ENCODE measurements around the gene ANKRD53.

ANKRD53 gene

DNA sequence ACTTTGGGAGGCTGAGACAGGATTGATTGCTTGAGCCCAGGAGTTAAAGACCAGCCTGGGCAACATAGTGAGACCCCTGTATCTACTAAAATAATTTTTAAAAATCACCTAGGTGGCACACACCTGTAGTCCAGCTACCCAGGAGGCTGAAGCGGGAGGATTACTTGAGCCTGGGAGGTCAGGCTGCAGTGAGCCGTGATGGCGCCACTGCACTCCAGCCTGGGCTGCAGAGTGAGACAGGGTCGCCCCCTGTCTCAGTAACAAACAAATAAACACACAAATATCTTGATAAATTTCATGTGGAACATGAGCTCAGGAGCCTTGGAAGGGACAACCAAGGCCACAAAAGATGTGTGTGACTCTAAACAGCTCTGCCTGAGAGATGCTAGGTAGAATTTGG lies 11.7 kb upstream of the ANKRD53 start:
- DNase-seq, result no peak

DNA sequence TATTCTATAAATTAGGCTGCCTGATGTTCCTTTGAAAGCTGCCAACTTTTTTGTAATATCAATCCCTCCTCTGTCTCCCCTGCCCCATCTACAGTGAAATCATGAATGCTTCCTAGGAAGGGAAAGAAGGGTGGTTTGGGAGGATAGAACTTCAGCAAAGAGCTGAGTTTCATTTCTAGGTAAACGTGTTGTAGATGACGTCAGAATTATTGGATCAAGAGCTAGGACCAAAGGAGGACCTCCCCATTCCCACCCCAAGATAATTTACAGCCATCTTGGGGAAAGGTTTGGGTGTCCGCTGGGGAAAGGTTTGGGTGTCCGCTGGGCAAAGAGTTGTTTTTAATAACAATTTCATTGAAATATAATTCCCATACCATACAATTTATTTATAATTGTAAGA lies 11.2 kb upstream of the ANKRD53 start:
- DNase-seq, result no peak

- no peak for DNase-seq
These were observed 3.8 kb upstream of the ANKRD53 start for GRCh38 chr2:70974592-70974991.

DNA sequence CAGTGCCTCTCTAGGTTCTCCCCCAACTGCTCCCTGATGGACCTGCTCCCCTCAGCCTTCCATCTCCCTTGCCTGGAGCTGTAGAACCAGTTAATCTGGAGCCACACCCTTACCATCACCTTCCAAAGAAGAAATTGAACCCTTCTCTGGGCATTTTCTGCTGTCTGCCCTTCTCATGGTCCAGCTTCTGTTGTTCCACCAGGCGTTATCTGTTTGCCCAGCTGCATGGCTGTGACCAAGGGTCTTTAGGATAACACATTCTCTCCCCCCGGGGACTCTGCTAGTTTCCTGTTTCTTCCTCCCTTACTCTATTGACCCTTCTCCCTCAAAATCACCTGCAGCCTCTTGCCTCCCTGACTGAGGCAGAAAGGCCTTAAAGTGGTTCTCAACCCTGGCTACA lies 3.2 kb upstream of the ANKRD53 start:
- DNase-seq, result no peak

GRCh38 chr2:70977605-70978205 lies 725 bp upstream of the ANKRD53 start:
- DNase-seq, result no peak

DNA sequence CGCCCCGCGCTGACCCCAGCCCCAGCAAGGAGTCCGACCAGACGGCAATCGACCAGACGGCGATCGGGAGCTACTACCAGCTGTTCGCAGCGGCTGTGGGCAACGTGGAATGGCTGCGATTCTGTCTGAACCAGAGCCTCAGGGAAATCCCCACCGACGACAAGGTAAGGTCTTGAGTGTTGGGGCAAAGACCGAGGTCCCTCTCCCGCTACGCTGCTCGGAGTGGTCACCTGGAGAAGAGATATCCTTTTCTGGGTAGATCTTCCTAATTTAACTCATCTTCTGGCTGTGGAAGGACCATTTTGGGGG lies 704 bp downstream of the ANKRD53 start:
- no peak for DNase-seq

DNA sequence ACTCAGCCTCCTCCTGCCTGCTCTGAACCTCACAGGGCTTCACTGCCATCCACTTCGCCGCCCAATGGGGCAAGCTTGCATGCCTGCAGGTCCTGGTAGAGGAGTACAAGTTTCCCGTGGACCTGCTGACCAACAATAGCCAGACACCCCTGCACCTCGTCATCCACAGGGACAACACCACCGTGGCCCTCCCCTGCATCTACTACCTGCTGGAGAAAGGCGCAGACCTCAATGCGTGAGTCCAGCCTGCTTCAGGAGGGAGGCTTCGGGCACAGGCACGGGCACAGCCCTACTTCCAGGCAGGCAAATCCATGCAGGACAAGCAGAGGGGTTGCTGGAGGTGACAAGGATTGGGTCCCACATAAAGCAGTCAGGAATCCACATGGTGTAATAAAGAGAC lies 1.2 kb downstream of the ANKRD53 start:
- no peak for DNase-seq

- DNase-seq, result no peak
These were observed 3.0 kb downstream of the ANKRD53 start for GRCh38 chr2:70981421-70981820.

DNA sequence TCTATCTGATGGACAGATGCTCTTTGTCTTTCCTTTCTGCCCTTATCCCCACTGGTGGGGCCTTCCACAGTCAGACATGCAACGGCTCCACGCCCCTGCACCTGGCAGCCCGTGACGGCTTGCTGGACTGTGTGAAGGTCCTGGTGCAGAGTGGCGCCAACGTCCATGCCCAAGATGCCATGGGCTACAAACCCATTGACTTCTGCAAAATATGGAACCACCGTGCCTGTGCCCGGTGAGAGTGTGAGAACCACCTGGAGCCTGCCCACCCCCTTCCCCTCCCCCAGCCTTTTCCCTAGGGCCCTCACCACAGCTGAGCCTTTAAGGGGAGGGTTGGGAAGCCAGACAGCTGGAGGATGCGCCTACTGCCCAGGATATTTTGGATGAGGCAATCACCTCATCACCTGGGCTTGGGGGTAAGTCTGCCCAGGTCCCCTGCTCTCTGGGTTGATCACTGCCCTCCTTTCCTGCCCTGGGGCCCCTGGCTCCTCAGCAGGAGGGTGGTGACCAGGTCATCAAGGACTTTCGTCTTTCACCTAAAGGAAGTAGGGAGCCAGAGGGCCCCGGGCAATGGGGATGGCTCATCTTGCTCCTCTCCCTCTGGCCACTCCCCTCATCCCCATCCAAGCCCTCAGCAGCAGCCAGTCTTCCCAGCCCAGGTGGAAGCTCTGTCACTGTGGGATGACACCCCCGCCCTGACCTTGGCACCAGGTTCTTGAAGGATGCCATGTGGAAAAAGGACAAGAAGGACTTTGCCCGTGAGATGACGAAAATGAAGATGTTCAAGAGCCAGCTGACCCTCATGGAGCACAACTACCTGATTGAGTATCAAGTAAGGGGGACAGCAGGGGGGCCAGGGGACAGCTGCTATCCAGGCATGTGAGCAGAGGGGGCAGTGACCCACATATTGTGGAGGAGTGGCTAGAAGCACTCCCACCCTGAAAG lies 3.7 kb downstream of the ANKRD53 start:
- no peak for DNase-seq

DNA sequence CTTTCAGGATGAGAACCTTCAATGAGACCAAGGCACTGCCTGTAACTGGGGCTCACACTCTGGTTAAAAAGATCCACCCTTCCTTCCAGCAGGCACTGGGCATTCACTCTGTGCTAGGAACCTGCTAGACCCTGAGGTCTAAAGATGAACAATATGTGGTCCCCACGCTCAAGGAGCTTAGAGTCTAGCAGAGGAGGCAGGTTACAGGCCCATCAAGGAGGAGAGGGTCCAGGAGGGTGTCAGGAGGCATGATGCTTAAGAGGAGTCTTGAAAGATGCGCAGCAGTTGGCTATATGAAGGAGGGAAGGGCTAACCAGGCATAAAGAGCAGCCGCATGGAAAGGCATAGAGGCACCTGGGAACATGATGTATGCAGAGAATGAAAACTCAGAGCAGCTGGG lies 4.5 kb downstream of the ANKRD53 start:
- no peak for DNase-seq

- DNase-seq, result no peak
These were observed 5.2 kb downstream of the ANKRD53 start for GRCh38 chr2:70983506-70984227.

GRCh38 chr2:70984228-70984575 lies 5.8 kb downstream of the ANKRD53 start:
- DNase-seq, result no peak

- no peak for DNase-seq
These were observed 6.3 kb downstream of the ANKRD53 start for GRCh38 chr2:70984576-70985282.

DNA sequence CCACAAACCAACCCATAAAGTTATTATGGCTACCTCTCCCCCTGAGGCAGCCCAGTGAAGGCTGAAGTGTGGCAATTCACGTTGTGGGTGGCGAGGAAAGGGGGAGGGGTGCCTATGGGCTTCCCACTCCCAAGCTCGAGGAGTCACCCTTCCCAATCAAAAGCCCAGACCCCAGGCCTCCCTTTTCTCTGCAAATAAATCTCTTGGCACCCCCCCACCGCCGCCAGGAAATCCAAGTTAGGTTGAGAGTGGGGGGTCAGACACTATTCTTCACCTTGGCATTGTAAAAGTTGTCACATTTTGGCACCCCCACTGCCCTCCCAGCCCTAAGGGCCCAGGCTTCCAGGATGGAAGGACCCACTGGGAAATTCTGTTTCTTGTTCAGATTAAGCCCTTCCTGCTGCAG lies 6.9 kb downstream of the ANKRD53 start:
- no peak for DNase-seq

DNA sequence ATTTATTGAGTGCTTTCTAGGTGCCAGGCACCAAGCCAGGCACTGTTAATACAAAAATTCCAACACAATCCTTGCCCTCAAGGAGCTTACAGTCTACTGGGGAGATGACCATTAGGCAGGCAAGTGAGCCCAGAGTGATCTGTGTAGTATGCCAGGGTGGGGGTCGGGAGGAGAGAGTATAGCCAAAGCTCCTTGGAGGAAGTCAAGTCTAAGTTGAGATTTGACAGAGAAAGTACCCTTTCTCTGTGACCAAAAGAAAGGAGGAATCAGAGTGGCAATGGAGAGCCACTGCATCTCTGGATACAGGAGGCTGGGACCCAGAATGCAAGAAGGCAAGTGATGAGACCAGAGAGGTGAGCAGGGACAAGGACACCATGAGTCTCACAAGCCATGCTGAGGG lies 7.5 kb downstream of the ANKRD53 start:
- no peak for DNase-seq

DNA sequence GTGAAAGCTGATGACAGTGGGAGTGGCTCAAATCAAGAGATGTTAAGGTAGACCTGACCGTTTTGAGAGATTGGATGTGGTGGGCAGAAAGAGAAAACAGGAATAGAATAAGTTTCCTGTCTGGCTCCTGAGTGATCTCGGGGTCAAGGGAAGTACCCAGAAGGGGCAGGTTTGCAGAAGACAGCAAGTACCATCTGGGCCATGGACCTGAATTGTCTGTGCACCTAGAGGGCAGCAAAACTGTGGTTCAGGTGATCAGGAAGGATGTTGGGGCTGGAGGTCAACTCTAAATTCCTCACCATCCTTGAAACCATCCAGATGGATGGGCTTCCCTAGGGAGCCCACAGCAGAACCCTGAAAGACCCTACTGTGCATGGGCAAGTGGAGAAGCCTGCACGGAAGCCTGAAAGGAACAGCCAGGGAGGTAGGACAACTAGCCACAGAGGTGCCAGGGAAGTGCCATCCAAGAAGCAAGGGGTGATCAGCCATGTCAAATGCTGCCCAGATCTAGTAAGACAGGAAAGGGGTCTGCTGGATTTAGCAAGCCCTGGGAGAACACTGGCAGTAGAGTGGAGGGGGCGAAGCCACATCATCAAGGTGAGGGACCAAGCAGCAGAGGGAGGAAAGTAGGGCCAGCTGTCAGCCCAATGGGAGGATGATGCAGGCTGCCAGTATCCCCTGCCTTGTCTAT lies 8.2 kb downstream of the ANKRD53 start:
- no peak for DNase-seq

DNA sequence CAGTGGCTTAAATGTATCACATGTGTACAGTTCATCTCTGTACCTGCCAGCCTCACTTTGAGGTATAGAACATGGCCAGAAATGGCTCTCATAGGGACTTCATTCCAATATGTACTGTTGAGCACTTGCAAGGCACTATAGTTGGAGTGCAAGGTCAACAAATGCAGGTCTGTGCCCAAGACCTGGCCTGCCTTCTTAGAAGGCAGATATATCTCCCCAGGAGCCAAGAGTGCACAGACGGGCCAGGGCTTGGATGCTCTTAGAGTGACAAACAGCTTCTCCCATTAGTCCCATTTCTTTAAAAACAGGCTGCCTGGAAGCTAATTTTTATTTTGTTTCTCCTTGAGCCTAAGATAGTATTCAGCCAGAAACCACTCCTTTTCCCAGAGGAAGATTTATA lies 9.0 kb downstream of the ANKRD53 start:
- no peak for DNase-seq

DNA sequence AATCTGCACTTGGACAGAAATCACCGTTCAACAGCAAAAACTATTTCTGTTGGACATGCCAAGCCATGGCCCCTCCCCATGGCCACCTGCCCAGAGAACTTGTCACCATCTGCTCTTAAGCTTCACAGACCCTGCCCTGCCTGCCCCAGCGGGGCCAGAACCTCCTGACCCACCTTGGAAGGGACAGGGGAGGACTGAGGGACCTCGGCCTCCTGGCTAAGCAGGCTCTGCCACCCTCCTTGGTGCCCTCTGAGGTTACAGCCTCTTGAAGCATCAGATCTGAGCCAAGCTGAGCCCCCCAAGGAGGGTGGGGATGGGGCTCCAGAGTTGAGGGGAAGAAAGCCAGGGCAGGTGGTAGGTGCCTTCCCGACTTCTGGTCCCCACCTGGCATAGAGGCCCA lies 9.7 kb downstream of the ANKRD53 start:
- DNase-seq, result no peak

- no peak for DNase-seq
These were observed 10.6 kb downstream of the ANKRD53 start for GRCh38 chr2:70988726-70989648.

DNA sequence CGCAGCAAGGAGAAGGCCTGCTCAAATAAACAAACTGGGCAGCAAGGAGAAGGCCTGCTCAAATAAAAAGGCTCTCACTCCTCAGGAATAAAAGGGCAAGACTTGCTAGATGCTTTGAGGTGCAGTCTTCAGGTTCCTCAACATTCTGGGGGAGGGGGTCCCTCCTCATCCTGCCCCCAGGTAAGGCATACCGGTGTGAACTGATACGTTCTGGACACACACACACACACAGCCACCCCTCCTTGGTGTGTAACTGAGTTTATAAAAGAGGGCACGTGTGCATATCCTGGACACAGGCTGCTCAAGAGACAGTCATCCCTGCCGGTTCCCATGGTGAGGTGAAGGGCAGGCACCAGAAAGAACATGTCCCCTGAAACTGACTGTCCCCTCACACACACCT lies 11.8 kb downstream of the ANKRD53 start:
- no peak for DNase-seq

DNA sequence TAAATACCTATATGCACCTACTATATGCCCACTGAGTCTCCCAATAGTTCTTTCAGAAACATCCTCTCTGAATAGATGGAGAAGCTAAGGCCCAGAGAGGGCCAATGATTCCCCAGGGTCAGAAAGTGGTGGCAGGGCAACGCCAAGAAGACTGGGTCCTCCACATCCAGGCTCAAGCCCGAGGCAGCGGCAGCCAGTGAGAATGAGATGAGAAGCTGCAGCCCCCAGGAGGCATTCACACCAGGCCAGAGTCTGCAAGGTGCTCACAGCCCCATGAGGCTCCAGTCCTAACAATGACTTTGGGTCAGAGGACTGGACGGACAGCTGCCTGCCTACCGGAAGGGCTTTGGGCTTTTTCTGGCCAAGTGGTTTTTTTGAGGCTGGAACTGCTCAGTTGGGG lies 12.7 kb downstream of the ANKRD53 start:
- no peak for DNase-seq

GRCh38 chr2:70991742-70992141 lies 13.3 kb downstream of the ANKRD53 start:
- no peak for DNase-seq
